ENCODE results near the gene FAM200C.

- TF ChIP-seq, protein P1, sequence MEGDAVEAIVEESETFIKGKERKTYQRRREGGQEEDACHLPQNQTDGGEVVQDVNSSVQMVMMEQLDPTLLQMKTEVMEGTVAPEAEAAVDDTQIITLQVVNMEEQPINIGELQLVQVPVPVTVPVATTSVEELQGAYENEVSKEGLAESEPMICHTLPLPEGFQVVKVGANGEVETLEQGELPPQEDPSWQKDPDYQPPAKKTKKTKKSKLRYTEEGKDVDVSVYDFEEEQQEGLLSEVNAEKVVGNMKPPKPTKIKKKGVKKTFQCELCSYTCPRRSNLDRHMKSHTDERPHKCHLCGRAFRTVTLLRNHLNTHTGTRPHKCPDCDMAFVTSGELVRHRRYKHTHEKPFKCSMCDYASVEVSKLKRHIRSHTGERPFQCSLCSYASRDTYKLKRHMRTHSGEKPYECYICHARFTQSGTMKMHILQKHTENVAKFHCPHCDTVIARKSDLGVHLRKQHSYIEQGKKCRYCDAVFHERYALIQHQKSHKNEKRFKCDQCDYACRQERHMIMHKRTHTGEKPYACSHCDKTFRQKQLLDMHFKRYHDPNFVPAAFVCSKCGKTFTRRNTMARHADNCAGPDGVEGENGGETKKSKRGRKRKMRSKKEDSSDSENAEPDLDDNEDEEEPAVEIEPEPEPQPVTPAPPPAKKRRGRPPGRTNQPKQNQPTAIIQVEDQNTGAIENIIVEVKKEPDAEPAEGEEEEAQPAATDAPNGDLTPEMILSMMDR (conservative IDR thresholded peaks at IDR 0.05 in 1 of 2, IDR thresholded peaks at IDR 0.05 in 1 of 2; ENCODE audit: low read depth in 1 of 2, low read length in 2 of 2): no peak
- no peak for TF ChIP-seq EZH2 (IDR thresholded peaks at IDR 0.05; ENCODE audit: low read length, missing control alignments)
Measured at GRCh38 chr5:160371294-160371693, 28.6 kb downstream of the FAM200C start.

Data from fibroblast of lung (primary cell).